Raji (cell line): Measurements from ENCODE around the gene CYP46A1.

ENCODE experiments used
- POLR2A ChIP-seq: IDR thresholded peaks from 2 replicates; pipeline ENCODE4 v1.6.1; 2011; ENCODE audit warnings: low read depth, low read length, control low read depth; ENCODE audit not compliant: insufficient read depth

Gene CYP46A1

DNA sequence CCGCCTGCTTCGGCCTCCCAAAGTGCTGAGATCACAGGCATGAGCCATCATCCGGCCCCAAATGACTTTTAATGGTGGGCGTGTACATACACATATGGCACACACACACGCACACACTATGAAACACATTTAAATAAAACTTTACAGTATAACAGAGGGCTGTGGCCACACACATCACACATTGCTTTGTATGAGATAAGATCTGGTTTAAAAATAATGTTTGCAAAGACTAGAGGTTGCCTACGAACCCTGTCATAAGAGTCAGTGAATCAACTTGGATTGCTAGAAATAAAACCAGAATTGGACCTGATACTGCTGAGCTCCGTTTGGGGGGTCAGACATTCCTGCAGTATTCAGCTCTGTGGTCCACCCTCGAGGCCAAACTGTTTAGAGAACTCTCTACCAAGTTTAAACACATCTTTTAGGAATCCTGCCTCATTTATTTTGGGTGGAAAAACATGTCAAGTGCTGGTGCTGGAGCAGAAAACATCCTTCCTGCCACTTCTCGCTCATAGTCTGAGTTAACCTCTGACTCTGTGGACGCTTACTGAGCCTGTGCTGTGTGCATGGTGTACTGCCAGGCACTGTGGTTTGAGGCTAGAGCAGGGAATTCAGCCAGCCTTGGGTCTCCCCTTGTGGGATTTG, 61.3 kb downstream of the CYP46A1 start:
- no peak for TF ChIP-seq POLR2A

DNA sequence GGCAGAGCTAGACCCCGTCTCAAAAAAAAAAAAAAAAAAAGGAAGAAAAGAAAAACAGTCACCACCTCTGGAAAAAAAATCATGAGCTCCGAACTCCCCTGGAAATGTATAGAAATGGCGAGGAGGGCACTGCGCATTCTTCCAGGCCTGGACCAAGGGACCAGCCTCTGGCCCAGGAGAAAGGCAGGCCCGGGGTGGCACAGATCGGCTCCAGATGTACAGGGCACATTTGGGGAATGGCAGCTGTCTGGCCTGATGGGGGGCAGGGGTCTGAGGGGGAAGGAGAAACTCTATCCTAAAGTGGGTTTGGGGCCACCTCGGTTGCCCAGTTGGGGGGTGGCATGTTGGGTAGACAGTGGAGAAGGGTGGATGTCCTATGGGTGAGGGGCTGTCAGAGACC, 63.1 kb downstream of the CYP46A1 start:
- TF ChIP-seq POLR2A = no peak

DNA sequence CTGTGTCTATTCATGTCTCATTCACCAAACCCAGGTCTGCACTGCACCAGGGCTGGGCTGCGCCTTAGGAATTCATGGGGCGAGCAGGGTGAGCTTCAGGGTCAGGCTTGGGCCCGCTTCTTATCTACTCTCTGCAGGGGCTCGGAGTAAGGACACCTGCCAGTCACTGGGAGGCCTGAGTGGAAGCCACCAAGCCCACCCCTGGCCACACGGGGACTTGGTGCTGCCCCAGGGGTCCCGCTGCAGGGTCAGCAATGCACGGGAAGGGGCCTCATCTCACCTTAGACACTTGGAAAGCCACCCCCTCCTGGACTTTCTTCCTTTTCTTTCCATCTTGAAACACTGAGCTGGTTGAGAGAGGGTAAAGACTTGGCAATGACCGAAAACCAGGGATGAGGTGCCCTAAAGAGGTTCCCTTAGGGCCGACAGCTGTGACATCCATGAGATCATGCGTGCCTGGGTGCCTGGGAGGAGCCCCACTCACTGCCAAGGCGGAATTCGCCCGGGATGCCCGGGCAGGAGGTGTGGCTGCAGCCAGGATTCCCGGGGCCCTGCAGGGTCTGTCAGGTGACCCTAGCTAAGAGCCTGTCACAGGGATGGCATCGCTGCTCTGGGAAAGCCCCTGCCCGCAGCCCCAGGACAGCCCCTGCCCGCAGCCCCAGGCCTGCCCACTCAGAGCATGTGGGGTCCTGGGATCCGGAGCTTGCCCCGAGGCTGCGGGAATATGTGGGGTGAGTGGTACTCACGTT, 63.7 kb downstream of the CYP46A1 start:
- TF ChIP-seq POLR2A = no peak

DNA sequence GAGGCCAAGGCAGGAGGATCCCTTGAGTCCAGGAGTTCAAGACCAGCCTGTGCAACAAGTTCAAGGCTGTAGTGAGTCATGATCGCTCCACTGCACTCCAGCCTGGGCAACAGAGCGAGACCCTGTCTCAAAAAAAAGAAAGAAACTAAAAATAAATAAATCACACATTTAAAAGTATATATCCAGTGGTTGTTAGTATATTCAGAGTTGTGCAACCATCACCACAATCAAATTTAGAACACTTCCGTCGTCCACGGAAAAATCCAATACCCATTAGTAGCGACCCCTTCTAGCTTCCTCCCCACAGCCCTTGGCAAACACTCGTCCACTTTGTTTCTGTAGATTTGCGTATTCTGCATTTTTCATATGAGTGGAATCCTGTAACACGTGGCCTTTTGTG, 64.4 kb downstream of the CYP46A1 start:
- TF ChIP-seq POLR2A = no peak

DNA sequence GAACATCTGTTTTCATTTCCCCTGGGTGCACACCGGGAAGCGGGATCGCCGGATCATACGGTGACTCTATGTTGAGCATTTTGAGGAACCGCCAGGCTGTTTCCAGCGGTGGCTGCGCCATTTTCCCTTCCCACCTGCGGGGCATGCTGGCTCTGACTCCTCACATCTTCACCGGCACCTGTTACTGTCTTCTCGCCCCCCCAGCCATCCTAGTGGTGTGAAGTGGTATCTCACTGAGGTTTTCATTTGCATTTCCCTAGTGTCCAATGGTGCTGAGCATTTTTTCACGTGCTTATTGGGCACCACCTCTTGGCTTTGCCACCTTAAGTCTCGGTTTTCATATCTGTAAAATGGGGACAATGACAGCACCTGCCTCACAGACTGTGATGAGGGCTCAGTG, 65.0 kb downstream of the CYP46A1 start:
- no peak for TF ChIP-seq POLR2A

DNA sequence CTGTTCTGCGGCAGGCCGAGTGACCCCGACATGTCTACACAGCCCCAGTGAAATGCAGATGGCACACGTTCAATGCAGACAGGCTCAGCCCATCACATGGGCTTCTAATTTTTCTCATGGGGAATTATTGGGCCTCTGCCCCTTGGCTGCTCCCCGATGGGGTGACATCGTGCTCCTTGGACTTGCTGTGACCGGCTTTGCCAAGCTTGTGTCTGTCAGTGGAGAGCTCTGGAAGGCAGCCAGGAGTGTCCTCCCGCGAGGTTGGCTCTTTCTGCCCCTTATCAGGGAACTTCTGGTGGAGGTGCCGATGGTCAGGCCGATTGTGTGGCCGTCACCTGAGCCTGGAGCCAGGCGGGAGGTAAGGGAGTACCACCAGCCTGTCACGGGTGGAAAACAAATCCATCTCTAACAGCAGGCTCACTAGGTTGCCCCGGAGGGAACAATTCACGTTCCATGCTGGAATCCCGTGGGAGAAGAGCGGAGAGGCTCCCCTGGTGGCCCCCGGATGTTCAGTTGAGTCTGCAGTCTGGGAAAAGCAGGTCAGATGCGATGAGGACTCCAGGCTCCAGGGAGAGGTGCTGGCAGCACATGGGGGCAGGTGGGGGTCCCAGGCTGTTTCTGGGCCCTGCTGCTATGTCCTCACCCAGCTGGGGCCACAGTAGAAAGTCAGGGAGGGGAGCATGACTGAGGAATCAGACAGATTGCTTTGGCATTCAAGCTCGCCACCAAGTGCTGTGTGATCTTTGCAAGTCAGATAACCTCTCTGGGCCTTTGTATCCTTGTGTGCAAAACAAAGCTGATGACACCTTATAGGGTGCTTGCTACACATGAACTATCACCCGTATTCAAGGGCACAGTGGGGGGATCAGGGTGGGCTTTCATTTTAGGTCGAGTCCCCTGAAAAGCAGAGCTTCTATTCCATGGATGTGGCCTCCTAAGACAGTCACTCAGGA, 65.9 kb downstream of the CYP46A1 start:
- TF ChIP-seq POLR2A = no peak

DNA sequence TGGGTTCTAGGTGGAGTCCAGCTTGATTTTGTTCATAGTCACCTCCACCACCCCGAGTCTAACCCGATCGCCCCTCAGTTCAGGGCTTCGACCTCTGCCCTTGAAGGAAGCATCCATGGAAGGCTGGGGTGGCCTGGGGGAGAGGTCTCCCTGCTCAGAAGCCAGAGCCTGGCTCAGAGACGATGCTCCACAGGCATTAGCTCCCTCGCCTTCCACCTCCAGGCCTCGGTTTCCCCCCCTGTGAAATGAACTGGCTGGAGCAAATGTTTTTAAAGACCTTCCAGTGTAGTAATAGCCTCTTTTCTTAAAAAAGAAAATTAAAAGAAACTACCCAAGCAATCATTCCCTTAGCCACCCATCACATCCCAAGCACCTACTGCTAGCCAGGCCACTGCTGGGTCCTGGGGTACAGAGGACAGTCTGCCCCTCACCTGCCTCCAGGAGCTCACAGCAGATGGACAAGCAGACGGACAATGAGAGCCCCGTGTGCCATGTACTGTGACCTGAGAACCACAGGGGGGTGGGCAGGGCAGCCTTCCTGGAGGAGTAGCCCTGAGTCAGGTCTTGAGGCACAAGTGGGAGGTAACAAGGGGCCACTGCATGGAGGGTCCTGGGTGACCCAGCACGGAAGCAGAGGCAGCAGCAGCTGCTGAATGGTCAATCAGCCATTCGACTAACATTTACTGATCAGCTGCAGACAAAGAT, 66.8 kb downstream of the CYP46A1 start:
- TF ChIP-seq POLR2A = no peak

DNA sequence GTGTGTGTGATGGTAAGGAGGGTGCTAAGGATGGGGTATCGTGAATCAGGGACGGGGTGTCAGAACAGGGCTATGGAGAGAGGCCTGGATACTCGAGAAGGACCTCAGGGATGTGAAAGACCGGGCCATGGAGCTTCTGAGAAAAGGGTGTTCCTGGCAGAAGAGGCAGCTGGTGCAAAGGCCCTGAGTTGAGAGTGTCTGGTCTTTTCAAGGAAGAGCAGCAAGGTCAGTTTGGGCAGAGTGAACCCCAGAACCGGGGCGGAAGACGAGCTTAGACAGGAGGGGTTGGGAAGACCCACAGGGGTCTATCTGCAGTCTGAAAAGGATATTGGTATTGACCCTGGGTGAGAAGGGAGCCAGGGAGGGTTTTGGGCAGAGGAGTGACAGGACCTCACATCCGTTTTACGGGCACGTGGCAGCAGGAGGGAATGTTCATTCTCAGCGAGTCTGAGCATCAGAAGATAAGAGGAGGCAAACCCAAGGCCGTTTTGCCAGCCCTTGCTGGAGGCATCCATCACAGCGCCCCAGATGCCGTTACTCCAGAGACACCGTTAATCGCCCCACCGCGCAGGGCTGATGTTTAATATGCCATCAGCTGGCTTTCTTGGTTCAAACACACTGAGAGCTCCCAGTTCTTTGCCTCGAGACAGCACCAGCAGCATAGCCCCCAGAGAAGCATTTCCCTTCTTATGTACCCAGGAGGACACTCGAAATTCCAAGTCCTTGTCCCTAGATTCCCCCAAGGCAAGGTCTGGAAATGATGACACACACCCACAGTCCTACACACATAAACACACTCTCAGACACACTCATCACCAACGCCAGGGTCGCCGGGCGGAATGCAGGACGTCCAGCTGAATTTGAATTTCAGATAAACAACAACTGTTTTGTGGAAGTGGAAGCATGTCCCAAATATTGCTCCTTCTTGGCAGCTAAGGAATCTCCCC, 67.7 kb downstream of the CYP46A1 start:
- no peak for TF ChIP-seq POLR2A

DNA sequence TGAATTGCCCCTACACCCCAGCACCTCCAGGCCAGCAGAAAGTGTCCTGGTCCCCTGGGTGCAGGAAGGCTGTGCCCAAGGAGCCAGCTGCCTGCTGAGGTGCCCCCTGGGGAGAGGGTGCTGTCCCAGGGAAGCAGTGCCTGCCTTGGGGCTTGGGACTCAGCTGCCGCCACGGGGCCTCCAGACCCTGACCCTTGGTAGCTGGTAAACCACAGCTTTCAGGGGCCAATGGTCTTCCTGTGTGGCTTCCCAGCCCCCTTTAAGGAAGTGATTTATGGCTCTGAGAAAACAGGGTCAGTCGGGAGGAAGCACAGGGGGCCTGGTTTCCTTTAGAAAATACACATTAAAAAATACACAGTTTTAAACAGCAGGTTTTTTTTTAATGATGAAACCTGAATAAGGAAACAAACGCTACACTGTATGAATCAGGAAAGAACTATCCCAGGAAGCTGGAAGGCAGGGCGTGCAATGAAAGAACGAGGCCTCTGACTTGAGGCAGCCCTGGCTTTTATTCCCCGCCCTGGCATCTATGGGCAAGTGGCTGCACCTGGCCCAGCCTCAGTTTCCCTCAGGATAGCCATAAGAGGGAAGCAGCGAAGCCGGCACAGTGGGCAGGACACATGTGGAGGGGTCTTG, 68.5 kb downstream of the CYP46A1 start:
- TF ChIP-seq POLR2A = no peak

DNA sequence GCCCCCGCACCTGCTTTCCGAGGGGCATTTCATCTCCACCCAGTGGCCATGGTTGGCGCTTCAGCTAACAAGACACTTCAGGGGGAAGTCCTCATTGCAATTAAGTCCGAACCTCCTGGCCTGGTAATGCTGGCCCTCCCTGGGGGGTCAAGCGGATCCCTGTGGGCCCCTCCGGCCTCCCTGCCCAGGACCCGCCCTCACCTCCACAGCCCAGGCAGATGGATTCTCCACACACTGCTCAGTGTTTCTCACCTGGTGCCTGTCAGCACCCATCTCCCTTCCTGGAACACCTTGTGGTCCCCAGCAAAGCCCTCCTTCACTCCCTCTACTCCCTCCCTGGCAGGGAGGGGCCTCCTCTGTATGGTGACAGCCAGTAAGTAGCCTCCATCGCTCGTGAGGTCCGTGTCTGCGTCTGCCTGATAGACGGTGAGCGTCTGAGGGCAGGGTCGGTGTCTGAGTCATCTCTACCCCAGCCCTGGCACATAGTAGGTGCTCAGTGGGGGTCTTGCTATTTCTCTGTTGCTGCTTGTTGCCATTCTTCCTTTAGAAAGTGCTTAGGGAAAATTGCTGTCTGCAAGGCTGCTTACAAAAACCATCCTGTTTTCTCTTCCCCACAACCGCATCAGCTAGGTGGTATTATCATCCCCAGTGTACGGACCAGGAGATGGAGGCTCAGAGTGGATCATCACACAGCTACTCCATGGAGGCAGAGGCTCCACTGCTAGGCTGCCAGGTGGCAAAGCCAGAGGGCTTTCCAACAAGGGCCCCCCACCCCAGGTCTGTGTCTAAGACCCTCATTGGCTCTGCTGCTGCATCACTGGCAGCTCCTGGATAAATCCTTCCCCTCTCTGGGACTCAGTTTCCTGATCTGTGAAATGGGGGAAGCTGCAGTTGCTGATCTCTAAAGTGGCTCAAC, 69.4 kb downstream of the CYP46A1 start:
- no peak for TF ChIP-seq POLR2A

DNA sequence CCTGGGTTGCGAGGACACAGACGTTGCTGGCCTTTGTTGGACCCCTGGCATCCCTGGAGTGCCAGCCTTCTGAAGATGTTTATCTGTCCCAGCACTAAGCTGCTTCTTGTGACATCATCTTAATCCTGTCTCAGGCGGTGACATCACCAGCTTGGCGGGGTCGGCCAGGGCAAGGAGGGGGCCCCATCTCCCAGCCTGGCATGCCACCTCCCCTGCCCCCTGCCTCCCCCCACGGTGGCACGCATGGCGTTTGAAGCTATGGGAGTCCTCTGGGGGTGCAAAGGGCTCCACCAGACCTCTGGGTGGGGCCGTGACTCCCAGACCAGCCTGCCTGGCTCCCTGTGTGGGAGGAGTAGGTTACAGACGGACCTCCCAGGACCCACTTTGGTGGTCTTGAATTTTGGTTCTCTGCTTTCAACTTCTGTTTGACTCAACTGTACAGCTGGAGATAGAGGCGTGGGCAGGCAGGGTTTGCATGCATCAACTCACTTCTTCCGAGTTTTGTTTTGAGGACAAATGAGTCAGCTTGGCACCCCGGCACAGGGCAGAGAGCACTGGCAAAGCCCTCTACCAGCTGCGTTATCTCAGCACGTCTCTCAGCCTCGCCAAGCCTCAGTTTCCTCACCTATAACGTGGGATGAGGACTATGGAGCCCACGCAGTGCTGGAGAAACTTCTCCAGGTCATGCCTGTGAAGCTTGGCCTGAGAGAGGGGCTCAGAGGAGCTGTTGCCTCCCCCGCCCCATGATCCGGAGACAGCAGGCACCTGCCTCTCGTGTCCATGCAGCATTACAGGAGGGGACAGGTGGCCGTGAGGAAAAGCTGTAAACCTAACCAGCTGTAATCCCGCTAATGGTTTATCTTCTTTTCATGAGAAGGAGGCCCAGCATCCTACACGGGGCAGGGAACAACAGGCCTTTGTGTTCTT, 70.3 kb downstream of the CYP46A1 start:
- no peak for TF ChIP-seq POLR2A

DNA sequence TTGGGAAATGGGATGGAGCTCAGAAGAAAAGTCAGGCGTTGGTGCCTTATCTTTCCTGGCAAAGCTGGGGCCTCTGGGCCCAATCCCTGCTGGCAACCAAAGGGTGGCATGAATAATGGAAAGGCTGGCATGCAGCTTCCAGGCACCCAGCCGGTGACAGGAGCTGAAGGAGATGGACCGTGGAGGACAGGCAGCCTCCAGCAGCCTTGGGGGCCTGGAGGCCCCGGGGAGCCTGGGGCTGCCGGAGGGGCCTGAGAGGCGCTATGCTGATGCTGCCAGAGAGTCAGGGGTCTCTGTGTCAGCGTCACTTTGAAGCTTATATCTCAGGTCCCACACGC, 70.9 kb downstream of the CYP46A1 start:
- no peak for TF ChIP-seq POLR2A
